Neural cell (in vitro differentiated cells): Measurements from ENCODE around the gene LDHAL6B.

Experiments used
- CTCF ChIP-seq: fragments of 450-650 bp; IDR thresholded peaks from 2 replicates; pipeline ENCODE4 v1.5.1; 2014; ENCODE audit warnings: antibody characterized with exemption, mild to moderate bottlenecking, moderate library complexity; ENCODE audit not compliant: poor library complexity, severe bottlenecking
- EP300 ChIP-seq: fragments of 450-650 bp; conservative IDR thresholded peaks from 2 replicates; pipeline ENCODE4 v1.6.1; 2014; ENCODE audit warnings: antibody characterized with exemption, mild to moderate bottlenecking, moderate library complexity; ENCODE audit not compliant: poor library complexity, severe bottlenecking
- EZH2 ChIP-seq: fragments of 200-600, 300-800 bp; shearing (Covaris generic), sonication (generic); IDR thresholded peaks from 2 replicates; pipeline ENCODE4 v1.6.1; 2014; ENCODE audit warnings: antibody characterized with exemption, low read length, borderline replicate concordance, mild to moderate bottlenecking; ENCODE audit not compliant: insufficient read depth, poor library complexity, severe bottlenecking
- POLR2AphosphoS5 ChIP-seq: IDR thresholded peaks from 2 replicates; pipeline ENCODE4 v1.6.1; 2012
- RAD21 ChIP-seq: fragments of 450-650 bp; conservative IDR thresholded peaks from 2 replicates; pipeline ENCODE4 v1.6.1; 2014; ENCODE audit warnings: antibody characterized with exemption, mild to moderate bottlenecking, moderate library complexity
- REST ChIP-seq: IDR thresholded peaks from 2 replicates; pipeline ENCODE4 v1.6.1; 2012; ENCODE audit warnings: borderline replicate concordance

GRCh38 chr15:59165726-59166125, 40.9 kb upstream of the LDHAL6B start:
- TF ChIP-seq EZH2, result no peak
- no peak for TF ChIP-seq CTCF
- TF ChIP-seq EP300, result no peak
- TF ChIP-seq REST, result no peak
- TF ChIP-seq RAD21, result no peak
- TF ChIP-seq POLR2AphosphoS5, result no peak
